Liver (tissue), 9 donors: ENCODE results near the gene JAG2. TPM values are rescaled to one million over a fixed set of nuclear protein-coding genes. Genes with fewer than 3 reads are reported as not detected.

Experiments used
- DNase-seq: peaks from one replicate; pipeline ENCODE4 v3.0.0-alpha.2; 2017; ENCODE audit warnings: low spot score
- H3K27ac ChIP-seq, 2 donors: one replicate each; pipeline ENCODE4 v1.7.0; 2013; ENCODE audit warnings: inconsistent platforms in 2 of 2, low read length in 2 of 2, control low read depth in 1 of 2, low read depth in 1 of 2, mild to moderate bottlenecking in 1 of 2
- H3K27me3 ChIP-seq, 4 donors: one replicate each; pipeline versions ENCODE4 v1.6.1 to v1.7.0; 2013; ENCODE audit warnings: low read length in 3 of 4, inconsistent platforms in 1 of 4, mild to moderate bottlenecking in 1 of 4, moderate library complexity in 1 of 4; ENCODE audit not compliant: control insufficient read depth in 4 of 4, insufficient read depth in 4 of 4
- H3K36me3 ChIP-seq, 4 donors: one replicate each; pipeline versions ENCODE4 v1.6.1 to v1.7.0; 2013; ENCODE audit warnings: low read length in 3 of 4, mild to moderate bottlenecking in 3 of 4, low read depth in 1 of 4, moderate library complexity in 1 of 4; ENCODE audit not compliant: control insufficient read depth in 4 of 4, insufficient read depth in 3 of 4
- H3K4me1 ChIP-seq, 4 donors: one replicate each; pipeline versions ENCODE4 v1.6.1 to v1.7.0; 2013; ENCODE audit warnings: low read length in 3 of 4, mild to moderate bottlenecking in 3 of 4, moderate library complexity in 1 of 4; ENCODE audit not compliant: control insufficient read depth in 4 of 4, insufficient read depth in 4 of 4
- H3K4me3 ChIP-seq, 3 donors: one replicate each; pipeline versions ENCODE4 v1.6.1 to v1.7.0; 2013; ENCODE audit warnings: low read length in 3 of 3, control low read depth in 1 of 3, low read depth in 1 of 3, mild to moderate bottlenecking in 1 of 3
- H3K9ac ChIP-seq, 2 donors: one replicate each; pipeline ENCODE4 v1.7.0; 2013; ENCODE audit warnings: low read length in 2 of 2, mild to moderate bottlenecking in 2 of 2, moderate library complexity in 2 of 2, control low read depth in 1 of 2, low read depth in 1 of 2
- H3K9me3 ChIP-seq, 4 donors: one replicate each; pipeline versions ENCODE4 v1.6.1 to v1.7.0; 2013; ENCODE audit warnings: low read length in 3 of 4; ENCODE audit not compliant: control insufficient read depth in 4 of 4
- EGR1 ChIP-seq, 2 donors: IDR thresholded peaks; 2 replicates each; pipeline ENCODE4 v1.6.1; 2016 to 2018; ENCODE audit warnings: antibody characterized with exemption in 2 of 2, low read depth in 2 of 2
- FOXA2 ChIP-seq: IDR thresholded peaks from 2 replicates; pipeline ENCODE4 v1.6.1; 2016; ENCODE audit warnings: antibody characterized with exemption
- GABPA ChIP-seq, 2 donors: IDR thresholded peaks in 1 of 2; conservative IDR thresholded peaks in 1 of 2; 2 replicates each; pipeline ENCODE4 v1.6.1; 2016; ENCODE audit warnings: antibody characterized with exemption in 2 of 2, mild to moderate bottlenecking in 1 of 2, moderate library complexity in 1 of 2
- HNF4A ChIP-seq, 2 donors: conservative IDR thresholded peaks; 2 replicates each; pipeline ENCODE4 v1.6.1; 2016; ENCODE audit warnings: antibody characterized with exemption in 2 of 2, mild to moderate bottlenecking in 2 of 2
- HNF4G ChIP-seq: IDR thresholded peaks from 2 replicates; pipeline ENCODE4 v1.6.1; 2016; ENCODE audit warnings: antibody characterized with exemption
- JUND ChIP-seq, 2 donors: IDR thresholded peaks; 2 replicates each; pipeline ENCODE4 v1.6.1; 2016; ENCODE audit warnings: antibody characterized with exemption in 2 of 2
- RAD21 ChIP-seq, 2 donors: IDR thresholded peaks; 2 replicates each; pipeline ENCODE4 v1.6.1; 2016; ENCODE audit warnings: antibody characterized with exemption in 2 of 2, mild to moderate bottlenecking in 2 of 2
- RXRA ChIP-seq, 2 donors: IDR thresholded peaks; 2 replicates each; pipeline ENCODE4 v1.6.1; 2017 to 2018; ENCODE audit warnings: antibody characterized with exemption in 2 of 2, mild to moderate bottlenecking in 1 of 2
- SP1 ChIP-seq: IDR thresholded peaks from 2 replicates; pipeline ENCODE4 v1.6.1; 2018; ENCODE audit warnings: antibody characterized with exemption, mild to moderate bottlenecking
- TAF1 ChIP-seq: conservative IDR thresholded peaks from 2 replicates; pipeline ENCODE4 v1.6.1; 2016; ENCODE audit warnings: antibody characterized with exemption, mild to moderate bottlenecking
- YY1 ChIP-seq: IDR thresholded peaks from 2 replicates; pipeline ENCODE4 v1.6.1; 2016; ENCODE audit warnings: antibody characterized with exemption, mild to moderate bottlenecking
- WGBS: extraction: QIAGEN DNeasy Blood & Tissue Kit; methylation state at CpG from one replicate; pipeline ENCODE4 v1.1.7; 2013; 5-methylcytosine and 5-hydroxymethylcytosine counted together
- polyA plus RNA-seq, 2 donors: library from polyadenylated mRNA; stranded (reverse) in 1 of 2; unstranded in 1 of 2; fragments of 200-250 nt in 1 of 2; fragments of >200 nt in 1 of 2; fragmentation: Nextera tagmentation in 1 of 2; extraction: Ambion mirVana in 1 of 2; gene quantifications; one replicate each; pipeline versions ENCODE4 v1.2.1 to v1.2.3, GENCODE V29; 2013 to 2015
- total RNA-seq, 2 donors: library from RNA; depleted of rRNA; stranded (reverse); fragments of >200 nt; gene quantifications; one replicate each; pipeline ENCODE4 v1.2.3, GENCODE V29; 2014
- TF ChIP-seq, protein P1 (sequence below): IDR thresholded peaks from 2 replicates; pipeline ENCODE4 v1.6.1; 2016; ENCODE audit warnings: antibody characterized with exemption
- TF ChIP-seq, protein P2 (sequence below): IDR thresholded peaks from 2 replicates; pipeline ENCODE4 v1.6.1; 2016; ENCODE audit warnings: antibody characterized with exemption
- TF ChIP-seq, protein P3 (sequence below): IDR thresholded peaks from 2 replicates; pipeline ENCODE4 v1.6.1; 2016; ENCODE audit warnings: antibody characterized with exemption, mild to moderate bottlenecking
- TF ChIP-seq, protein P4 (sequence below): IDR thresholded peaks from 2 replicates; pipeline ENCODE4 v1.6.1; 2016; ENCODE audit warnings: antibody characterized with exemption
- TF ChIP-seq, protein P5 (sequence below): fragments of 150-350 bp; IDR thresholded peaks from 2 replicates; pipeline ENCODE4 v1.5.1; 2017; ENCODE audit warnings: improper control_type of control experiment, low read depth, low read length; ENCODE audit not compliant: missing input control
- donor health status: healthy.
- donor health status: healthy.
- donor health status: healthy.
- donor health status: healthy.
- donor health status: healthy.

Gene JAG2
- total and polyA plus RNA-seq, 4 donors, result 0.24 to 1.0 (median 0.54) TPM

GRCh38 chr14:105144666-105145380 is 23.8 kb downstream of the JAG2 start:
- Histone ChIP-seq H3K9ac (no peak overlapping the region), H3K27ac (no peak overlapping the region), H3K9me3 (peaks cover 0 to 5% (median 2%) of the 10 kb centered on the region in 4 donors), H3K4me3 (no peak overlapping the region), H3K4me1 (no peaks in the 10 kb centered on the region), H3K36me3 (no peaks in the 10 kb centered on the region), H3K27me3 (no peaks in the 10 kb centered on the region)
- WGBS, result 94% methylated on average over 32 of the region's 32 CpGs
- TF ChIP-seq EGR1 (IDR thresholded peaks at IDR 0.05; ENCODE audit: low read depth in 2 of 2) (no peak), TAF1 (no peak), JUND (IDR thresholded peaks at IDR 0.05) (no peak), GABPA (IDR thresholded peaks at IDR 0.05 in 1 of 2, conservative IDR thresholded peaks at IDR 0.05 in 1 of 2) (no peak), RAD21 (IDR thresholded peaks at IDR 0.05) (no peak), YY1 (no peak), SP1 (no peak), RXRA (IDR thresholded peaks at IDR 0.05) (no peak), FOXA2 (no peak), HNF4G (no peak), HNF4A (conservative IDR thresholded peaks at IDR 0.05) (no peak)
- TF ChIP-seq, protein P1, sequence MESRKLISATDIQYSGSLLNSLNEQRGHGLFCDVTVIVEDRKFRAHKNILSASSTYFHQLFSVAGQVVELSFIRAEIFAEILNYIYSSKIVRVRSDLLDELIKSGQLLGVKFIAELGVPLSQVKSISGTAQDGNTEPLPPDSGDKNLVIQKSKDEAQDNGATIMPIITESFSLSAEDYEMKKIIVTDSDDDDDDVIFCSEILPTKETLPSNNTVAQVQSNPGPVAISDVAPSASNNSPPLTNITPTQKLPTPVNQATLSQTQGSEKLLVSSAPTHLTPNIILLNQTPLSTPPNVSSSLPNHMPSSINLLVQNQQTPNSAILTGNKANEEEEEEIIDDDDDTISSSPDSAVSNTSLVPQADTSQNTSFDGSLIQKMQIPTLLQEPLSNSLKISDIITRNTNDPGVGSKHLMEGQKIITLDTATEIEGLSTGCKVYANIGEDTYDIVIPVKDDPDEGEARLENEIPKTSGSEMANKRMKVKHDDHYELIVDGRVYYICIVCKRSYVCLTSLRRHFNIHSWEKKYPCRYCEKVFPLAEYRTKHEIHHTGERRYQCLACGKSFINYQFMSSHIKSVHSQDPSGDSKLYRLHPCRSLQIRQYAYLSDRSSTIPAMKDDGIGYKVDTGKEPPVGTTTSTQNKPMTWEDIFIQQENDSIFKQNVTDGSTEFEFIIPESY, result no peak
- TF ChIP-seq, protein P2, sequence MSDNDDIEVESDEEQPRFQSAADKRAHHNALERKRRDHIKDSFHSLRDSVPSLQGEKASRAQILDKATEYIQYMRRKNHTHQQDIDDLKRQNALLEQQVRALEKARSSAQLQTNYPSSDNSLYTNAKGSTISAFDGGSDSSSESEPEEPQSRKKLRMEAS, result no peak
- TF ChIP-seq, protein P3, sequence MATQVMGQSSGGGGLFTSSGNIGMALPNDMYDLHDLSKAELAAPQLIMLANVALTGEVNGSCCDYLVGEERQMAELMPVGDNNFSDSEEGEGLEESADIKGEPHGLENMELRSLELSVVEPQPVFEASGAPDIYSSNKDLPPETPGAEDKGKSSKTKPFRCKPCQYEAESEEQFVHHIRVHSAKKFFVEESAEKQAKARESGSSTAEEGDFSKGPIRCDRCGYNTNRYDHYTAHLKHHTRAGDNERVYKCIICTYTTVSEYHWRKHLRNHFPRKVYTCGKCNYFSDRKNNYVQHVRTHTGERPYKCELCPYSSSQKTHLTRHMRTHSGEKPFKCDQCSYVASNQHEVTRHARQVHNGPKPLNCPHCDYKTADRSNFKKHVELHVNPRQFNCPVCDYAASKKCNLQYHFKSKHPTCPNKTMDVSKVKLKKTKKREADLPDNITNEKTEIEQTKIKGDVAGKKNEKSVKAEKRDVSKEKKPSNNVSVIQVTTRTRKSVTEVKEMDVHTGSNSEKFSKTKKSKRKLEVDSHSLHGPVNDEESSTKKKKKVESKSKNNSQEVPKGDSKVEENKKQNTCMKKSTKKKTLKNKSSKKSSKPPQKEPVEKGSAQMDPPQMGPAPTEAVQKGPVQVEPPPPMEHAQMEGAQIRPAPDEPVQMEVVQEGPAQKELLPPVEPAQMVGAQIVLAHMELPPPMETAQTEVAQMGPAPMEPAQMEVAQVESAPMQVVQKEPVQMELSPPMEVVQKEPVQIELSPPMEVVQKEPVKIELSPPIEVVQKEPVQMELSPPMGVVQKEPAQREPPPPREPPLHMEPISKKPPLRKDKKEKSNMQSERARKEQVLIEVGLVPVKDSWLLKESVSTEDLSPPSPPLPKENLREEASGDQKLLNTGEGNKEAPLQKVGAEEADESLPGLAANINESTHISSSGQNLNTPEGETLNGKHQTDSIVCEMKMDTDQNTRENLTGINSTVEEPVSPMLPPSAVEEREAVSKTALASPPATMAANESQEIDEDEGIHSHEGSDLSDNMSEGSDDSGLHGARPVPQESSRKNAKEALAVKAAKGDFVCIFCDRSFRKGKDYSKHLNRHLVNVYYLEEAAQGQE, result no peak
- TF ChIP-seq, protein P4, sequence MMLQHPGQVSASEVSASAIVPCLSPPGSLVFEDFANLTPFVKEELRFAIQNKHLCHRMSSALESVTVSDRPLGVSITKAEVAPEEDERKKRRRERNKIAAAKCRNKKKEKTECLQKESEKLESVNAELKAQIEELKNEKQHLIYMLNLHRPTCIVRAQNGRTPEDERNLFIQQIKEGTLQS, result no peak
- TF ChIP-seq, protein P5, sequence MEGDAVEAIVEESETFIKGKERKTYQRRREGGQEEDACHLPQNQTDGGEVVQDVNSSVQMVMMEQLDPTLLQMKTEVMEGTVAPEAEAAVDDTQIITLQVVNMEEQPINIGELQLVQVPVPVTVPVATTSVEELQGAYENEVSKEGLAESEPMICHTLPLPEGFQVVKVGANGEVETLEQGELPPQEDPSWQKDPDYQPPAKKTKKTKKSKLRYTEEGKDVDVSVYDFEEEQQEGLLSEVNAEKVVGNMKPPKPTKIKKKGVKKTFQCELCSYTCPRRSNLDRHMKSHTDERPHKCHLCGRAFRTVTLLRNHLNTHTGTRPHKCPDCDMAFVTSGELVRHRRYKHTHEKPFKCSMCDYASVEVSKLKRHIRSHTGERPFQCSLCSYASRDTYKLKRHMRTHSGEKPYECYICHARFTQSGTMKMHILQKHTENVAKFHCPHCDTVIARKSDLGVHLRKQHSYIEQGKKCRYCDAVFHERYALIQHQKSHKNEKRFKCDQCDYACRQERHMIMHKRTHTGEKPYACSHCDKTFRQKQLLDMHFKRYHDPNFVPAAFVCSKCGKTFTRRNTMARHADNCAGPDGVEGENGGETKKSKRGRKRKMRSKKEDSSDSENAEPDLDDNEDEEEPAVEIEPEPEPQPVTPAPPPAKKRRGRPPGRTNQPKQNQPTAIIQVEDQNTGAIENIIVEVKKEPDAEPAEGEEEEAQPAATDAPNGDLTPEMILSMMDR, result no peak
- DNase-seq, result no peak
